Measurements from ENCODE around the gene WDTC1.

GRCh38 chr1:27218736-27219135, 15.7 kb upstream of the WDTC1 start:
- TF ChIP-seq CTCF (IDR thresholded peaks at IDR 0.05) (no peak), POLR2A (IDR thresholded peaks at IDR 0.05) (no peak), POLR2AphosphoS5 (IDR thresholded peaks at IDR 0.05) (no peak)

Data from gastroesophageal sphincter (tissue), 3 donors.